ENCODE data around the gene PRKCA.

Gene PRKCA

DNA sequence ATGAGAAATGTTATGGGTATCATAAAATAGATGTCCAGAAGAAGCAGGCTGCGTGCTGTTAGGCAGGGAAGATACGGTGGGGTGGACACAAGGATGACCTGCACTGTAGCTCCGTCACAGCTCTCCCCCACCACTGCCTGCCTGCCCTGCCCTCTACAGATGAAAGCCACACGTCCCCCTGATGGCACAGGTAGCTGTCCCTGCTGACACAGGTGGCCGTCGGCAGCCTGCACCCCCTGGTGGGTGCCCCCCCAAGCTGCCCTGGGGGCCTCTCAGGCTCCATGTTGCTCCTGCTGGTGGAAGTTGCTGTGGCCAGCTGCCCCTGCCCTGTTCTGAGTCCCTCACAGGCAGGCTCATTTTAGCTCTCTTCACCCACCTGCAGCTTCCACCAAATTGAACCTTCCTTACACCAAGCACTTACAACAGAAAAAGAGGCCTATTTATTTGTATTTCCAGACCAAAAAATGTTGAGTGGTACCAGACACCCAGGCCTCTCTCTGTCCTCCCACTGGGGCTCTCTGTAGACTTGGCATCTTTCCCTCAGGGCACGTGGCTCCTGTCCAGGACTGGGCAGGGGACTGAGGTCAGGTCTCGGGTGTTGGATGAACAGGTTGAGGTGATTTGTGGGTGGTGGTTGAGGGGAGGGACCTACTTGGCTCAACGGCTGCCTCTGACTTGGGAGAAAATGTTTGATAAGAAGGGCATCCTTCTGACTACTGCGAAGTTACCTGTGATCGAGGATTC, 482.4 kb downstream of the PRKCA start:
- no peak for DNase-seq

- no peak for DNase-seq
Measured at GRCh38 chr17:66786107-66786506, 483.7 kb downstream of the PRKCA start.

DNA sequence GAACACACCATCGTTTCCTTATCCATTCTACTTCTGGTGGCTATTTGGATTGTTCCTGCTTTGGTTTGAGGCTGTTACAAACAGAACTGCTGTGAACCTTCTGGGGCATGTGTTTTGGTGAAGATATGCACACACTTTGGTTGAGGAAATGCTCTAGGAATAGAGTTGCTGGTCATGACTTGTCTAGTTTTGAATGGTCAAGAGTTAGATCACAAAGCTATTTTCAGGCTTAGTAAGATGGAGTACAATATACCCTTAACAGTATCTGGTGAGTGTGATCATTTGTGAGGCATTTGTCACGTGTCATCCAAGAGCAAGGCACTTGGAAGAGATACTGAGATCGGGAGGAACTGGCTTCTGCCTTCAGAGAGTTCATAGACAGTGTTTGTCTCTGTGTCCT, 485.5 kb downstream of the PRKCA start:
- no peak for DNase-seq

GRCh38 chr17:66789093-66789492, 486.7 kb downstream of the PRKCA start:
- no peak for DNase-seq

DNA sequence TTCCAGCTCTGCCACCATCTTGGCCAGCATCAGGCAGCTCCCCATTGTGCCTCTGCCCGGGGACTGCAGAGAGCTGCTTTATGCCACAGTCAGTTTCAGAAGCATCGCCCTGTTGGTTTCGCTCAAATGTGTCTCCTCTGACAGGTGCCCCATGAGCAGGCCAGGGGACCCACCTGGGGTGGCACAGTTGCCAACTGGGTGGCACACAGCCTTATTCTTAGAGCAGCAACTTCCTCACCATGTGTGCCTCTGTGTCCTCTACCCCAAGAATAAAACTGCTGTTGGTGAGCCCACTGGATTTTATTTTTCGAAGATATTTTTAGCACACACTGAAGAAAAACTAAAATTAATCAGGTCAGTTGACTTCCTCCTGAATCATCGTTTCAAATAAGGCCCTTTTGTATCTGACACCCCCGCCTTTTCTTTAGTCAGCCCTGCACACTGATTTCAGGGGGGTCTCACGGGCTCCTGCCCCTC, 487.6 kb downstream of the PRKCA start:
- peak in 3 of 58 donors; percentile 3 to 26 (median 15) for DNase-seq

GRCh38 chr17:66790501-66791061, 488.2 kb downstream of the PRKCA start:
- no peak for DNase-seq

GRCh38 chr17:66791347-66791746, 488.9 kb downstream of the PRKCA start:
- DNase-seq, result peak in 37 of 58 donors; percentile 6 to 78 (median 30)

DNA sequence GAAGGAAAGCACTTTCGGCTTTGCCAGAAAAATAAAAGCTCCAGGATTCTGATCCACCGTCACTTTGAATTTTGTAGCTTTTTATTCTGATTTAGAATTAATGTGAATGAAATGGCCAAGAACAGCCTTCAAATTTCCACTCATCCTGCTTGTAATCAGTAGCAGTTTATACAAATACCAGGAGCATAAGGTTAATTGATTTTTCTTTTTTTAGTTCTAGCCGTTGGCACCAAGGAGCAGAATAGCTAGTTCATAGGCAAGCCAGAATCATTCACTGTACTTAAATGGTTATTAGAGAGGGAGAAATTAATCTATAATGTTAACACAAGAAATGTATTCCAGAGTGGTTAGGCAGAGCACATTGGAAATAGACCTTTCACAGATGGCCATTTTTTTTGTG, 491.4 kb downstream of the PRKCA start:
- DNase-seq, result no peak

DNA sequence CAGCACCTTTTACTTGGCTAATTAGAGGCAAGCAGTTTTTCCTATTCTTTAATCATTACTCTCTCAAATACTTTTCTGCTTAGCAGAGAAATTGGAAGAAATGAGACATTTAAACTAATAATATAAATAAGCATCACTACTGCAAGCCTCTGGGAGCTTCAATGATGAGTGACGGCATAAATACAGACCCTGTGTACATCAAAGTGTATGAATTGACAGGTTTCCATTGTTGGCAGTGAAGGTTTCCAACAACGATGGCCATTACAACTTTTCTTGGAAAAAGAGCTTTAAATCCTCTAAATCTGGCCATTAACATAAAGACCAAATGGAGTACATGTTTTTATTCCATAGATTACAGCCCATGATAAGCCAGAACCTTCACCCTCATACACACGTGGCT, 493.1 kb downstream of the PRKCA start:
- no peak for DNase-seq

- DNase-seq, result peak in 4 of 58 donors; percentile 16 to 26 (median 20)
Measured at GRCh38 chr17:66799849-66800537, 497.6 kb downstream of the PRKCA start.

DNA sequence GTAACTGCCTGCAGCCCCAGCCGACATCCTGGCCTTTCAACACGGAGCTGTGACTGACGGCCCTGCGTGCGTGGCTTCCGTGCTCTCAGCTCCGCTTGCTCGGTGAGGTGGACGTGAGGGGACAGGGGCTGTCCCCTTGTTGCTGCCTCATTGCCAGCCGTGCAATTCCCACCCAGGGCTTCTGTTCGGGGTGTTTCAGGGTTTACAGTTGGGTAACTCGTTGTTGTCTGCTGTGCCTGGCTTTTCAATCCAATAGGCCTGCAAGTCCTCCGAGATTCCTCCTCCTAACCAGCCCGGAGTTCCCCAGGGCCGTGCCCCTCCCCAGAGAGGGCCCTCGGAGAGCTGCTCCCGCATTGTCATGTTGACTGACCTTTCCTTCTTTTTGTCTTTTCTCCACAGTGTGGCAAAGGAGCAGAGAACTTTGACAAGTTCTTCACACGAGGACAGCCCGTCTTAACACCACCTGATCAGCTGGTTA, 501.1 kb downstream of the PRKCA start:
- no peak for DNase-seq

DNA sequence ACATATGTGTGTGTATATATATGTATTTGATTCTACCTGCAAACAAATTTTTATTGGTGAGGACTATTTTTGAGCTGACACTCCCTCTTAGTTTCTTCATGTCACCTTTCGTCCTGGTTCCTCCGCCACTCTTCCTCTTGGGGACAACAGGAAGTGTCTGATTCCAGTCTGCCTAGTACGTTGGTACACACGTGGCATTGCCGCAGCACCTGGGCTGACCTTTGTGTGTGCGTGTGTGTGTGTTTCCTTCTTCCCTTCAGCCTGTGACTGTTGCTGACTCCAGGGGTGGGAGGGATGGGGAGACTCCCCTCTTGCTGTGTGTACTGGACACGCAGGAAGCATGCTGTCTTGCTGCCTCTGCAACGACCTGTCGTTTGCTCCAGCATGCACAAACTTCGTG, 503.2 kb downstream of the PRKCA start:
- DNase-seq, result peak in 1 of 58 donors; percentile 28

- DNase-seq, result peak in 1 of 58 donors; percentile 20
Measured at GRCh38 chr17:66807182-66807581, 504.8 kb downstream of the PRKCA start.

- DNase-seq, result no peak
Measured at GRCh38 chr17:66809408-66809807, 507.0 kb downstream of the PRKCA start.

- no peak for DNase-seq
Measured at GRCh38 chr17:66810951-66811682, 508.7 kb downstream of the PRKCA start.

DNA sequence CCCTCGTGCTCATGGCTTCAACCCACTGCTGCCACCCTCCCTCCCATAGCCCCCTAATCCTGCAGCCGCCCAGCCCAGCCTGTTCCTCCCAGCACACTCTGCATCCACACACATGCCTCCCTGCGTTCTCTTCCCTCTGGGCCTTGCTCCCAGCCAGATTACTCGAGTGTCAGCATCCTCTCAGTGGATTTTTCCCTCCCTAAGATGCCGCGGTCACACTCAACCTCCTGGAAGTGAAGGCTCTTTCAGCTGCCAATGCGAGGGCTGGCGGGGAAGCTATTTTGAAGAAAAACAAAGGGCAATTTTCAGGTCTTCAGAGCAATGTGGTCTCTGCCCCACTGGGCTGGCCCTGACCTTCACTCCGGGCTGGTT, 509.3 kb downstream of the PRKCA start:
- no peak for DNase-seq

- DNase-seq, result no peak
Measured at GRCh38 chr17:66812571-66812970, 510.2 kb downstream of the PRKCA start.

- DNase-seq, result no peak
Measured at GRCh38 chr17:66813296-66813695, 510.9 kb downstream of the PRKCA start.

DNA sequence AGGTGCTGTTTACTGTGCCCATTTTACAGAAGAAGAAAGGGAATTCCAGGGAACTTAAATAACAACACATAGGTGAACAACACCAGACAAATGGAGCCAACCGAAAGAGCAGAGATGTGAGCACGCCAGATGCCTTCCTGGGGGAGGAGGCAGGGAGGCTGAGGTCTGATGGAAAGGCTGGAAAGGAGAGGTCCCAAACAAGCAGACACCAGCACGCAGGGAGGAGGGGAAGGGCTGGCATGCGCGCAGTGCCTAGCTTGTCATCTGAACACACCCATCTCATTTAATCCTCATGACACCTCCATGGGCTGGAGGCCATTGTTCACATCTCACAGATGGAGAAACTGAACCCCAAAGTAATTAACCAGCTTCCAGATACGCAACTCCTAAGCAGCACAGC, 511.6 kb downstream of the PRKCA start:
- no peak for DNase-seq

DNA sequence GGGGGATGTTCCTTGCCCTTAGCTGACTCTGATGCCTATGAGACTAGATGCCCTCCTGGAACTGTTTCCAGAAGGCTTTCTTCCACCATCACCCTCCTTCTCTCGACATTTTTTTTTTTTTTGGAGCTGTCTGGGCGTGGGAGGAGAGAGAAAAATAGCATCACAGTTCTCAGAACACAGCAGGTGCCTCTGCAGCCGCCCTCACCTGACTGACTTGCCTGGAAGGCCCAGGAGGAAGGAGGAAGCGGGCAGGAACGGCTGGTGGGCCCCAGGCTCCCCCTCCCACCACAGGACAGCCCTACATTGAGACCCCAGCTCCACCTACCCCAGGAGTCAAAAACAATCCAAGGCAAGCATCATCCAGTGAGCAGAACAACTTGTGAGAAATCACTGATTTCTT, 512.2 kb downstream of the PRKCA start:
- DNase-seq, result peak in 1 of 58 donors; percentile 16

DNA sequence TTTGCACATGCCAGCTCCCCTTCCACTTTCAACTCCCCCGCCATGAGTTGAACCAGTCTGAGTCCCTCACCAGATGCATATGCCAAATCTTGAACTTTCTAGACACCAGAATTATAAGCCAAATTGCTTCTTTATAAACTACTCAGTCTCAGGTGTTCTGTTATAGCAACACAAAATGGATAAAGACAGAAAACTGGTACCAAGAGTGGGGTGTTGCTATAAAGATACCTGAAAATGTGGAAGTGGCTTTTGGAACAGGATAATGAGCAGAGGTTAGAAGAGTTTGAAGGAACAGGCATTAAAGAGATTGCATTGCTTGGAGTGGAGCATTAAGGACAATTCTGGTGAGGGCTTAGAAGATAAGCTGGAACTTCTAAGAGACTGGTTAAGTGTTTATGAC, 515.3 kb downstream of the PRKCA start:
- DNase-seq, result no peak

GRCh38 chr17:66819466-66819865, 517.1 kb downstream of the PRKCA start:
- DNase-seq, result no peak
